ENCODE data around the gene MGMT.

GRCh38 chr10:129730993-129731325, 263.9 kb downstream of the MGMT start:
- TF ChIP-seq, protein P1, sequence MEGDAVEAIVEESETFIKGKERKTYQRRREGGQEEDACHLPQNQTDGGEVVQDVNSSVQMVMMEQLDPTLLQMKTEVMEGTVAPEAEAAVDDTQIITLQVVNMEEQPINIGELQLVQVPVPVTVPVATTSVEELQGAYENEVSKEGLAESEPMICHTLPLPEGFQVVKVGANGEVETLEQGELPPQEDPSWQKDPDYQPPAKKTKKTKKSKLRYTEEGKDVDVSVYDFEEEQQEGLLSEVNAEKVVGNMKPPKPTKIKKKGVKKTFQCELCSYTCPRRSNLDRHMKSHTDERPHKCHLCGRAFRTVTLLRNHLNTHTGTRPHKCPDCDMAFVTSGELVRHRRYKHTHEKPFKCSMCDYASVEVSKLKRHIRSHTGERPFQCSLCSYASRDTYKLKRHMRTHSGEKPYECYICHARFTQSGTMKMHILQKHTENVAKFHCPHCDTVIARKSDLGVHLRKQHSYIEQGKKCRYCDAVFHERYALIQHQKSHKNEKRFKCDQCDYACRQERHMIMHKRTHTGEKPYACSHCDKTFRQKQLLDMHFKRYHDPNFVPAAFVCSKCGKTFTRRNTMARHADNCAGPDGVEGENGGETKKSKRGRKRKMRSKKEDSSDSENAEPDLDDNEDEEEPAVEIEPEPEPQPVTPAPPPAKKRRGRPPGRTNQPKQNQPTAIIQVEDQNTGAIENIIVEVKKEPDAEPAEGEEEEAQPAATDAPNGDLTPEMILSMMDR (IDR thresholded peaks at IDR 0.05; ENCODE audit: poor library complexity, severe bottlenecking): no peak
- TF ChIP-seq, protein P2, sequence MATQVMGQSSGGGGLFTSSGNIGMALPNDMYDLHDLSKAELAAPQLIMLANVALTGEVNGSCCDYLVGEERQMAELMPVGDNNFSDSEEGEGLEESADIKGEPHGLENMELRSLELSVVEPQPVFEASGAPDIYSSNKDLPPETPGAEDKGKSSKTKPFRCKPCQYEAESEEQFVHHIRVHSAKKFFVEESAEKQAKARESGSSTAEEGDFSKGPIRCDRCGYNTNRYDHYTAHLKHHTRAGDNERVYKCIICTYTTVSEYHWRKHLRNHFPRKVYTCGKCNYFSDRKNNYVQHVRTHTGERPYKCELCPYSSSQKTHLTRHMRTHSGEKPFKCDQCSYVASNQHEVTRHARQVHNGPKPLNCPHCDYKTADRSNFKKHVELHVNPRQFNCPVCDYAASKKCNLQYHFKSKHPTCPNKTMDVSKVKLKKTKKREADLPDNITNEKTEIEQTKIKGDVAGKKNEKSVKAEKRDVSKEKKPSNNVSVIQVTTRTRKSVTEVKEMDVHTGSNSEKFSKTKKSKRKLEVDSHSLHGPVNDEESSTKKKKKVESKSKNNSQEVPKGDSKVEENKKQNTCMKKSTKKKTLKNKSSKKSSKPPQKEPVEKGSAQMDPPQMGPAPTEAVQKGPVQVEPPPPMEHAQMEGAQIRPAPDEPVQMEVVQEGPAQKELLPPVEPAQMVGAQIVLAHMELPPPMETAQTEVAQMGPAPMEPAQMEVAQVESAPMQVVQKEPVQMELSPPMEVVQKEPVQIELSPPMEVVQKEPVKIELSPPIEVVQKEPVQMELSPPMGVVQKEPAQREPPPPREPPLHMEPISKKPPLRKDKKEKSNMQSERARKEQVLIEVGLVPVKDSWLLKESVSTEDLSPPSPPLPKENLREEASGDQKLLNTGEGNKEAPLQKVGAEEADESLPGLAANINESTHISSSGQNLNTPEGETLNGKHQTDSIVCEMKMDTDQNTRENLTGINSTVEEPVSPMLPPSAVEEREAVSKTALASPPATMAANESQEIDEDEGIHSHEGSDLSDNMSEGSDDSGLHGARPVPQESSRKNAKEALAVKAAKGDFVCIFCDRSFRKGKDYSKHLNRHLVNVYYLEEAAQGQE (IDR thresholded peaks at IDR 0.05; ENCODE audit: borderline replicate concordance): no peak
- TF ChIP-seq POLR2AphosphoS5 (IDR thresholded peaks at IDR 0.05) (no peak), EP300 (conservative IDR thresholded peaks at IDR 0.05; ENCODE audit: poor library complexity, severe bottlenecking) (no peak)

Measured in neural cell (in vitro differentiated cells).